LoVo (cell line): ENCODE data around the gene ZNF260.

Source experiments
- DNase-seq: peaks from one replicate; pipeline ENCODE4 v3.0.0-alpha.2; 2016; ENCODE audit warnings: low spot score

Gene ZNF260

GRCh38 chr19:36489920-36490415, 38.1 kb downstream of the ZNF260 start:
- DNase-seq, result no peak

- no peak for DNase-seq
Observed at GRCh38 chr19:36489118-36489919, 38.8 kb downstream of the ZNF260 start, which contains the start of gene ZNF566. Gene ZNF566 (minus strand): TSS chr19:36489561. CDS start chr19:36476557, 13,004 bp downstream.

GRCh38 chr19:36488846-36489117, 39.3 kb downstream of the ZNF260 start:
- no peak for DNase-seq

GRCh38 chr19:36488118-36488845, 39.8 kb downstream of the ZNF260 start:
- DNase-seq, result no peak

- DNase-seq, result no peak
Observed at GRCh38 chr19:36483653-36484052, 44.4 kb downstream of the ZNF260 start.

GRCh38 chr19:36482876-36483275, 45.2 kb downstream of the ZNF260 start:
- no peak for DNase-seq
